Kidney epithelial cell (primary cell): ENCODE results near the gene VENTX. TPM values are rescaled to one million over a fixed set of nuclear protein-coding genes. Genes with fewer than 3 reads are reported as not detected.
"Not testable (repeated sequence)": the region's sequence is repeated elsewhere in the genome, so short reads cannot be mapped to it uniquely, and the experiment has no call there.

ENCODE experiments used
- DNase-seq: peaks from one replicate; pipeline ENCODE4 v3.0.0-alpha.2; 2010; ENCODE audit warnings: low read depth
- H3K27me3 ChIP-seq: 2 replicates; pipeline ENCODE4 v1.6.0; 2011; ENCODE audit warnings: low read length; ENCODE audit not compliant: control insufficient read depth, insufficient read depth
- H3K36me3 ChIP-seq: 2 replicates; pipeline ENCODE4 v1.5.1; 2011; ENCODE audit warnings: low read length; ENCODE audit not compliant: control insufficient read depth, insufficient read depth
- H3K4me3 ChIP-seq: 2 replicates; pipeline ENCODE4 v1.5.1; 2011; ENCODE audit warnings: low read depth, mild to moderate bottlenecking, control low read depth, low read length
- total RNA-seq: library from RNA; depleted of rRNA; stranded (reverse); fragments of >200 nt; gene quantifications from 2 replicates; pipeline ENCODE4 v1.2.3, GENCODE V29; 2015
- TF ChIP-seq, protein P1 (sequence below): IDR thresholded peaks from 2 replicates; pipeline ENCODE4 v1.5.1; 2011; ENCODE audit warnings: mild to moderate bottlenecking, moderate library complexity, low read length, control low read depth, inconsistent platforms; ENCODE audit not compliant: insufficient read depth, poor library complexity, severe bottlenecking

Gene VENTX
- total RNA-seq, 1 donor from 2014 or later, result not detected

DNA sequence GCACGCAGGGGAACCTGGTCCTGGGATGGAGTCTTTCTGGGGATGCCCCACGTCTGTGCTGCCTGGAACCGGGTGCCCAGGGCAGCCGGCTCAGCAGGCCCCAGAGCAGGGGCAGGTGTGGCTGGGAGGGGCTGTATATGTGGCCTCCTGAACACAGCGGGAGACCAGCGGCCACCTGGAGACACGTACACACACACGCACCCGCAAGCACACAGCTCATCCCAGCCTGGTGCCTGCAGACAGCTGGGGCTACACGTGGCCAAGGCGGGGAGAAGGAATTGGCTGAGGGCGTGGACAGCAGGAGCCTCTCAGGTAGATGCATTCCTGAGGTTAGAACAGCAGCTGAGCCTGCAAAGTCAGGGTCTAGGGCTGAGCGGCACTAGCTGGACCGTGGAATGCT, 25.0 kb downstream of the VENTX start:
- H3K4me3 ChIP-seq, result no peak overlapping the region
- no peaks in the 10 kb centered on the region for H3K27me3 ChIP-seq
- no peaks in the 10 kb centered on the region for H3K36me3 ChIP-seq
- no peak for DNase-seq
- TF ChIP-seq, protein P1, sequence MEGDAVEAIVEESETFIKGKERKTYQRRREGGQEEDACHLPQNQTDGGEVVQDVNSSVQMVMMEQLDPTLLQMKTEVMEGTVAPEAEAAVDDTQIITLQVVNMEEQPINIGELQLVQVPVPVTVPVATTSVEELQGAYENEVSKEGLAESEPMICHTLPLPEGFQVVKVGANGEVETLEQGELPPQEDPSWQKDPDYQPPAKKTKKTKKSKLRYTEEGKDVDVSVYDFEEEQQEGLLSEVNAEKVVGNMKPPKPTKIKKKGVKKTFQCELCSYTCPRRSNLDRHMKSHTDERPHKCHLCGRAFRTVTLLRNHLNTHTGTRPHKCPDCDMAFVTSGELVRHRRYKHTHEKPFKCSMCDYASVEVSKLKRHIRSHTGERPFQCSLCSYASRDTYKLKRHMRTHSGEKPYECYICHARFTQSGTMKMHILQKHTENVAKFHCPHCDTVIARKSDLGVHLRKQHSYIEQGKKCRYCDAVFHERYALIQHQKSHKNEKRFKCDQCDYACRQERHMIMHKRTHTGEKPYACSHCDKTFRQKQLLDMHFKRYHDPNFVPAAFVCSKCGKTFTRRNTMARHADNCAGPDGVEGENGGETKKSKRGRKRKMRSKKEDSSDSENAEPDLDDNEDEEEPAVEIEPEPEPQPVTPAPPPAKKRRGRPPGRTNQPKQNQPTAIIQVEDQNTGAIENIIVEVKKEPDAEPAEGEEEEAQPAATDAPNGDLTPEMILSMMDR, result no peak

GRCh38 chr10:133263674-133264073, 26.0 kb downstream of the VENTX start:
- Histone ChIP-seq H3K27me3 (no peaks in the 10 kb centered on the region), H3K36me3 (no peaks in the 10 kb centered on the region), H3K4me3 (no peak overlapping the region)
- TF ChIP-seq, protein P1, result no peak
- no peak for DNase-seq

GRCh38 chr10:133264461-133264860, 26.8 kb downstream of the VENTX start:
- H3K27me3 ChIP-seq, result no peaks in the 10 kb centered on the region
- DNase-seq, result no peak
- no peak overlapping the region for H3K4me3 ChIP-seq
- no peaks in the 10 kb centered on the region for H3K36me3 ChIP-seq
- TF ChIP-seq, protein P1, result no peak

DNA sequence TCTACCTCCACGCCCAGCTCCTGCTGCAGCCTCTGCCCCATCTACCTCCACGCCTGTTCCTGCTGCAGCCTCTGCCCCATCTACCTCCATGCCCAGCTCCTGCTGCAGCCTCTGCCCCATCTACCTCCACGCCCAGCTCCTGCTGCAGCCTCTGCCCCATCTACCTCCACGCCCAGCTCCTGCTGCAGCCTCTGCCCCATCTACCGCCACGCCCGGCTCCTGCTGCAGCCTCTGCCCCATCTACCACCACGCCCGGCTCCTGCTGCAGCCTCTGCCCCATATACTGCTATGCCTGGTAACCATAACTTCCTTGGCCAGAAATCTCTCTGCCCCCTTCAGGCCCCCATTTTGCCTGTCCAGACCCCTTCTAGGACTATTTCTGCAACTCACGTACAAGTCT, 27.4 kb downstream of the VENTX start:
- not testable (repeated sequence) for H3K27me3 ChIP-seq, H3K36me3 ChIP-seq, H3K4me3 ChIP-seq, DNase-seq

DNA sequence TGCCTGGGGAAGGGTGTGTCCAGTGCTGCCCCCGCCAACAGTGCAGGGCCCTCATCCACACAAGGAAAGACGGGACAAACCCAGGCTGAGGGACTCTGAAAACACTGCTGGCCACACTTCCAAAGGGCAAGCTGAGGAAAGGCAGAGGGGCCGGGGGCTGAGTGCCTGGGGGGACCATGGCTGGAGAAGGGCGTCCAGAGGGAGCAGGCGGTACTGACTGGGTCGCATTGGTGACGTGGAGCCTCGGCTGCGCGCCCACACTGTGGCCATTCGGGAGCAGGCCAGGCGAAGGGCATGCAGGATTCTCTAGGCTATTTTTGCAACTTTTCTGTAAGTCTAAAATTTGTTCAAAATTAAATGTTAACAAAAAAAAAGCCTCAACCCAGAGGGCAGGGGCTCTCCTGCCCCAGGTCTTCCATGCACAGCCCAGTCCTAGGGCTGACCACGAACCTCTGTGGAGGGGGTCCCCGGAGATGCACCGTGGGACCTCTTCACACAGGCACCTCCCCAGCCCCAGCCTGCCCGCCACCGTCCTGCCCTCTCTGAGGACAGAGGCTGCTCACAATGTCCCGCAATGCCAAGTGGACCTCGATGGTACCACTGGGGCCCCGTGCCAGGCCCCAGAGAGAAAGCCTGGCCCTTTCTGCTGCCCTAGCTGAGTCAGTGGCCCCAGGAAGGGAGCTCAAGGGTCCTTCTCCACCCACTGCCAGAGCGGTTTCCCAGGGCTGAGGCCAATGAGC, 28.6 kb downstream of the VENTX start:
- no peak overlapping the region for H3K4me3 ChIP-seq
- DNase-seq, result no peak
- no peaks in the 10 kb centered on the region for H3K36me3 ChIP-seq
- TF ChIP-seq, protein P1, result no peak
- H3K27me3 ChIP-seq, result no peaks in the 10 kb centered on the region

- H3K36me3 ChIP-seq, result no peaks in the 10 kb centered on the region
- no peak for DNase-seq
- no peaks in the 10 kb centered on the region for H3K27me3 ChIP-seq
- H3K4me3 ChIP-seq, result no peak overlapping the region
- TF ChIP-seq, protein P1, result no peak
Observed at GRCh38 chr10:133267293-133267692, 29.6 kb downstream of the VENTX start.
